Mammary epithelial cell (primary cell): Measurements from ENCODE around the gene STOX1.

Source experiments
- EZH2 ChIP-seq: IDR thresholded peaks from 2 replicates; pipeline ENCODE4 v1.6.1; 2012; ENCODE audit warnings: low read length, inconsistent platforms, borderline replicate concordance
- TF ChIP-seq, protein P1 (sequence below), 2 donors: IDR thresholded peaks in 1 of 2; conservative IDR thresholded peaks in 1 of 2; 2 replicates each; pipeline ENCODE4 v1.5.1; 2011 to 2012; ENCODE audit warnings: inconsistent platforms in 2 of 2, low read length in 2 of 2, mild to moderate bottlenecking in 2 of 2, control low read depth in 1 of 2, low read depth in 1 of 2; ENCODE audit not compliant: insufficient read depth in 1 of 2; ENCODE audit errors: extremely low read depth in 1 of 2

GRCh38 chr10:68792115-68792514 lies 35.2 kb upstream of the STOX1 start:
- TF ChIP-seq, protein P1, sequence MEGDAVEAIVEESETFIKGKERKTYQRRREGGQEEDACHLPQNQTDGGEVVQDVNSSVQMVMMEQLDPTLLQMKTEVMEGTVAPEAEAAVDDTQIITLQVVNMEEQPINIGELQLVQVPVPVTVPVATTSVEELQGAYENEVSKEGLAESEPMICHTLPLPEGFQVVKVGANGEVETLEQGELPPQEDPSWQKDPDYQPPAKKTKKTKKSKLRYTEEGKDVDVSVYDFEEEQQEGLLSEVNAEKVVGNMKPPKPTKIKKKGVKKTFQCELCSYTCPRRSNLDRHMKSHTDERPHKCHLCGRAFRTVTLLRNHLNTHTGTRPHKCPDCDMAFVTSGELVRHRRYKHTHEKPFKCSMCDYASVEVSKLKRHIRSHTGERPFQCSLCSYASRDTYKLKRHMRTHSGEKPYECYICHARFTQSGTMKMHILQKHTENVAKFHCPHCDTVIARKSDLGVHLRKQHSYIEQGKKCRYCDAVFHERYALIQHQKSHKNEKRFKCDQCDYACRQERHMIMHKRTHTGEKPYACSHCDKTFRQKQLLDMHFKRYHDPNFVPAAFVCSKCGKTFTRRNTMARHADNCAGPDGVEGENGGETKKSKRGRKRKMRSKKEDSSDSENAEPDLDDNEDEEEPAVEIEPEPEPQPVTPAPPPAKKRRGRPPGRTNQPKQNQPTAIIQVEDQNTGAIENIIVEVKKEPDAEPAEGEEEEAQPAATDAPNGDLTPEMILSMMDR (conservative IDR thresholded peaks at IDR 0.05 in 1 of 2, IDR thresholded peaks at IDR 0.05 in 1 of 2; ENCODE audit: extremely low read depth in 1 of 2, insufficient read depth in 1 of 2, low read depth in 1 of 2, low read length in 2 of 2) = peak; percentile 10 to 15
- no peak for TF ChIP-seq EZH2
